ENCODE measurements around the gene RASGRF2. TPM values are rescaled to one million over a fixed set of nuclear protein-coding genes. Genes with fewer than 3 reads are reported as not detected.

The RASGRF2 gene
- total RNA-seq, 4 donors from 2014 or later, result 3.3 to 26.4 (median 12.3) TPM

DNA sequence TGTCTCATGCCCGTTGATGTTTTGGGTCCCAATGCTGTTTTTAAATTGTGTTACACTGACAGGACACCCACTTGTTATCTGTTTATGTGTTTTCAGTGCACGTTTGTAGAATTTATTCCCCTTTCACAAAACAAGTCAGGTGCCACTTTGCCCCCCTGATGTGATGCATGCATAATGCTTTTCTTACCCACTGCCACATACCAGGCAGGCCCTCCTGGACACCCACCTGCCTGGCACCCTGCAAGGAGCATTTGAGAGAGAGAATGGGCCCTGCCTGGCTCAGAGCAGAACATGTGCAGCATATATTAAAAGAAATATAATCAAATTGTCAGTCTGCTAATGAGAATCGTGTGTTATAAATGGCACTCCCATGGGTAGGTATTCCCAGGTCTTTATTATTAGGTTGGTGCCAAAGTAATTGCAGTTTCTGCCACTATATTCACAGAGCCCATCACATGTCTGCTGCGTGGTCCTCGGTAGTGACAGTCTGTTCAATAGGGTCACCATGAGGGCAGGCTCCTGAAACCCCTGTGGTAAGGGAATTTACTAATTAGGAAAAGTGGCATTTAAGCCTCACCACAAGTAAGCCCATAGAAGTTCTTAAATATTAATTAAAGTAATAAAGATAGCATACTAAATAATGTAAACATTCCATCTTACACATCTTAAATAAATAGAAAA lies 220.8 kb downstream of the RASGRF2 start:
- Histone ChIP-seq H3K4me1 (no peaks in the 10 kb centered on the region), H3K27ac (no peak overlapping the region), H3K4me3 (no peak overlapping the region), H3K36me3 (no peaks in the 10 kb centered on the region), H3K9me3 (no peaks in the 10 kb centered on the region), H3K27me3 (no peaks in the 10 kb centered on the region)
- TF ChIP-seq CTCF (IDR thresholded peaks at IDR 0.05), result no peak
- no peak for TF ChIP-seq POLR2A (IDR thresholded peaks at IDR 0.05)
- intact Hi-C loops (cut with DNase I; ENCODE audit: low total_unique reads), result no loop called here
- DNase-seq, result no peak

DNA sequence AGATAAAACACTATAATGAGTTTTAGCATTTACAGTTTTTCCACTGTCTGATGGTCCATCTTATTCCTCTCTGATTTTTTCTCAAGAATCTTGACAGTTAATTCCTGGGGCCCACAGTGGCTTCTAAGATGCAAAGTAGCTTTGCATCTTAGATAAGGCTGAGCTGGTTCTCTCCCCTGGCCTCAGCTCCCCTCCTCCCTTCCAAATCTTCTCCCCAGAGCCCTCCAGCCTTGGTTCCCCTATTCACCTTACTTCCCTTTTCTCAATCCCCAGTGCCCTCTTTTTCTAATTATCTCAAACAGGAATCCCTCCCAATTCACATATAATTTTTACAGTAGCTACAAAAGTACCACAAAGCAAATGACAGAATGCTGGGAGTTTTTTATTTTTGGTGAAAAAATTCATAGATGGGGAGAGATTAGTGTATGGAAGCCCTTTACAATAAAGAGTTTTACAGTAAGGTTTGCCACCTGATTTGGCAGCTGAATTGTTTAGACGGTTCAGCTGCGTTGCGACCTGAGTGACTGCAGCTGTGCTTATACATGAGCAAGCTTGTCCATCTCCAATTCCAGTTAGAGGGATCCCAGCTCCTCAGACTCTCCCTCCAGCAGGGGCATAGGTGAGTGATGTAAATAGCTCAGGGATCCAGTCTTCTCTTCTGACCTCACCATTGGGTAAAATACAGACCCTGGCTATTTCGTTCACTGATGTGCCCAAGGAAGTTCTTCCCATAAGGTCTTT lies 221.6 kb downstream of the RASGRF2 start:
- Histone ChIP-seq H3K36me3 (no peaks in the 10 kb centered on the region), H3K9me3 (no peaks in the 10 kb centered on the region), H3K27me3 (no peaks in the 10 kb centered on the region), H3K4me3 (no peak overlapping the region), H3K27ac (no peak overlapping the region), H3K4me1 (no peaks in the 10 kb centered on the region)
- TF ChIP-seq POLR2A (IDR thresholded peaks at IDR 0.05), result no peak
- no peak for TF ChIP-seq CTCF (IDR thresholded peaks at IDR 0.05)
- intact Hi-C loops (cut with DNase I; ENCODE audit: low total_unique reads), result no loop called here
- DNase-seq, result no peak

DNA sequence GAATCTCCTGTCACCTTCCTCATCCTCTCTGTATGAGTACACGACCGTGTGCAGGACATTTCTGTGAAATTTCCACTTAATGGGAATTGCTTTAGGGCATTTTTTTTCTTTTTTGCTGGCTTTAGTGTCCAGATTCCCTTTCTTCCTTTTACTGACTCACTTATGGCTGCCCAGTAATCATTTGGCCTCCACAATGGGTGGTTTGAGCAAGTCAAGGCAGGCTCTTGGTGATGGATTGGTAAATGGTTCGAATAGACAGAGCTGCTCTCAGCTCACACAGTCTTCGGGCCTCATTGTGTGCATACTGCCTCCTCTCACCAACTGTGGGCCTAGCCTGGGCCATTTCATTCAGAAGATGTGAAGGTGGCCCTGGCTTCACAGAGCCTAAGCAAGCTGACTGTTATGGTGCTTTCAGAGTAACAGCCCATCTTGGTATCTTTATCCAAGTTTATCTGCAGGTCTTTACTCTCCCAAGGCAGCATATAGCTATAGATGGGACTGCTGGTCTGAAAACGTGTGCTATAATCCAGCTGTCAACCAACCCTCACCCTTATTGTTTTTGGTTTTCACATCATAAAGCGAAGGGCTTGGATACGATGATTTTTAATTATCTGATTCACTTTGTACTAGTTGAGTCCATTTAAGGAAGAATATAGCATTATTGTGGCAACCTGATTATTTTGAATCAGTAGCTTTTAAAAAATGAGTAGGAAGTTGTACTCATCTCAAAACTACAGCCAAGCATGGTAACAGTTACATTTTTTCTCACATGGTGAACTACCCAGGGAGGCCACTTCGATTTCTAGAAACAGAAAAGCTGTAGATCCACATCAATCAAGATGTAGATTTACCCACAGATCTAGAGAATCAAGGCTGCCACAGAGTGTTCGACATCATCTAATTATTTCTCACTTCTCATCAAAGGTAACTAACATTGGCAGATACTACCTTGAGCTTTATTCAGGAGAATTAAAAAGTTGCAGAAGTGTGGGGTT lies 222.5 kb downstream of the RASGRF2 start:
- no peak for DNase-seq
- TF ChIP-seq CTCF (IDR thresholded peaks at IDR 0.05) (no peak), POLR2A (IDR thresholded peaks at IDR 0.05) (no peak)
- Histone ChIP-seq H3K27me3 (no peaks in the 10 kb centered on the region), H3K9me3 (no peaks in the 10 kb centered on the region), H3K27ac (no peak overlapping the region), H3K4me3 (no peak overlapping the region), H3K36me3 (no peaks in the 10 kb centered on the region), H3K4me1 (no peaks in the 10 kb centered on the region)
- intact Hi-C loops (cut with DNase I; ENCODE audit: low total_unique reads), result no loop called here

DNA sequence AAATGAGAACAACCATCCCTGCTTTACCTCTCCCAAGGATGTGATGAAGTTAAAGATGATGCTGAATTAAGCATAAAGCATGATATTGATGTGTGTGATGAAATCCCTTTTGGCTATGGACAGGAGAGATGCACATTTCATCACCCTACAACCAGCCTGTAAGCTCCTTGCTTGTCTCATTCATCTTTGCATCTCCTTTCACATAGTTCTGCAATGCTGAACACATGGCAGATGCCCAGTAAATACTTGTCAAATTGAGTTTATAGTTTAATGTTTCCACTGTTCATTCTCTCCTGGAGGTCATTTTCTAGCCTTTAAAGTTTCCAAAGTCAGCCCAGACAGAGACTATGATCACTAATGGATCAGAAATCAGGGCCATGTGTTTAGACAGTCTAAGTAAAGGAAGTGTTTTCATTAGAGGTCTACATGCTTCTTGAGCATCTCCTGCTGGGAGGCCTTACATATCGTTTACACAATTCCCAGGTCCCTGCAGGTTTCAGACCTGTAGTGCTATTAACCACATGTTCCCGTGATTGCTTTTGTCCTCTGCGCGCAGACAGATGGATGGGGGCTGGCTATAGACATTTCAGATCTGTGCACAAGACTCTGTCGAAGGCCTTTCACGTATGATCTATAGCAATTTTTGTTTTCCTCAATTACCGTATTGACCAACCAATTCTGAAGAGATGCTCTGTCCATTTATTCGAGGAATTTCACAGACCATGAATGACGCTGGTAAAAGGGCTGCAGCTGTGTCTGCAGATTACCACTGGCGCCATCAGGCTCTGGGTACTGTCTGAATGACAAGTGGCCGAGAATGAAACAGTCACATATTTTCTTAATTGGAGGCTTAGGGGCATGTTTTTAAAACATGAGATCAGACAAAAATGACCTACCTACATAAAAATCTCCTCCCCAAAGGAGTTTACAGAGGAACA lies 223.9 kb downstream of the RASGRF2 start:
- no peaks in the 10 kb centered on the region for H3K9me3 ChIP-seq
- no peak for TF ChIP-seq POLR2A (IDR thresholded peaks at IDR 0.05)
- no peak overlapping the region for H3K27ac ChIP-seq
- no peaks in the 10 kb centered on the region for H3K27me3 ChIP-seq
- DNase-seq, result no peak
- intact Hi-C loops (cut with DNase I; ENCODE audit: low total_unique reads), result no loop called here
- no peaks in the 10 kb centered on the region for H3K4me1 ChIP-seq
- no peaks in the 10 kb centered on the region for H3K36me3 ChIP-seq
- no peak overlapping the region for H3K4me3 ChIP-seq

DNA sequence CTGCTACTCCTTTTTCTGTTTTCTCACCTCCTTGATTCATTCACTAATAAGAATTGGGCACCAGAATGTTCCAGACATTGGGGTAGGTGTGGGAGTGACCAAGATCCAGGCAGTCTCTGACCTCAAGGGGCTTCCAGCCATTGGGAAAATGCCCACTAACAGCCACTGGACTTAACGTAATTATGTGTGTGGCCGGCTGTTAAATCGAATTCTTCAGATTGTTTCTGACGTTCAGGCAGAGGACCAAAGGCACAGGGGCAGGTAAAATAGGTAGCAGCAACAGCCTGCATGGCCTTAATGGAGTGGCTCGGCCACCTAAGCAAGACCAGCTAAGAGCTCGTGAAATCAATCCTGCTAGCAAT lies 224.6 kb downstream of the RASGRF2 start:
- Histone ChIP-seq H3K27me3 (no peaks in the 10 kb centered on the region), H3K4me1 (no peaks in the 10 kb centered on the region), H3K9me3 (no peaks in the 10 kb centered on the region), H3K36me3 (no peaks in the 10 kb centered on the region), H3K4me3 (no peak overlapping the region), H3K27ac (no peak overlapping the region)
- intact Hi-C loops (cut with DNase I; ENCODE audit: low total_unique reads), result no loop called here
- no peak for DNase-seq
- TF ChIP-seq CTCF (IDR thresholded peaks at IDR 0.05) (no peak), POLR2A (IDR thresholded peaks at IDR 0.05) (no peak)

Measured in uterus (tissue), 4 donors.